ENCODE data around the gene DMRTB1.

The DMRTB1 gene

GRCh38 chr1:53440633-53441032 lies 18.6 kb upstream of the DMRTB1 start:
- H2AFZ ChIP-seq (ENCODE audit: low read depth, low read length) = no peak overlapping the region
- H3K9ac ChIP-seq (ENCODE audit: low read depth, low read length) = no peak overlapping the region
- ATAC-seq (ENCODE audit: insufficient read depth, low read depth) (no peak), DNase-seq (no peak)
- TF ChIP-seq EZH2 (IDR thresholded peaks at IDR 0.05; ENCODE audit: borderline replicate concordance, low read depth, low read length, severe bottlenecking) (no peak), CTCF (IDR thresholded peaks at IDR 0.05; ENCODE audit: borderline replicate concordance, extremely low read depth, low read length, poor library complexity, severe bottlenecking) (no peak)
- no peak overlapping the region for H3K4me2 ChIP-seq (ENCODE audit: insufficient read depth, low read length)
- H3K4me3 ChIP-seq (ENCODE audit: low read depth in 1 of 2, low read length in 2 of 2) = no peak overlapping the region
- H3K36me3 ChIP-seq (ENCODE audit: insufficient read depth, low read length) = no peaks in the 10 kb centered on the region
- no peak overlapping the region for H3K27ac ChIP-seq (ENCODE audit: low read length)
- H3K27me3 ChIP-seq (ENCODE audit: insufficient read depth, low read length, poor library complexity) = peaks cover 4% of the 10 kb centered on the region
- H3K9me3 ChIP-seq (ENCODE audit: insufficient read depth, low read length, severe bottlenecking) = no peaks in the 10 kb centered on the region
- H3K79me2 ChIP-seq (ENCODE audit: insufficient read depth, low read length) = no peaks in the 10 kb centered on the region
- no peaks in the 10 kb centered on the region for H3K4me1 ChIP-seq (ENCODE audit: insufficient read depth, low read length)
- H4K20me1 ChIP-seq (ENCODE audit: insufficient read depth, low read length) = no peaks in the 10 kb centered on the region

DNA sequence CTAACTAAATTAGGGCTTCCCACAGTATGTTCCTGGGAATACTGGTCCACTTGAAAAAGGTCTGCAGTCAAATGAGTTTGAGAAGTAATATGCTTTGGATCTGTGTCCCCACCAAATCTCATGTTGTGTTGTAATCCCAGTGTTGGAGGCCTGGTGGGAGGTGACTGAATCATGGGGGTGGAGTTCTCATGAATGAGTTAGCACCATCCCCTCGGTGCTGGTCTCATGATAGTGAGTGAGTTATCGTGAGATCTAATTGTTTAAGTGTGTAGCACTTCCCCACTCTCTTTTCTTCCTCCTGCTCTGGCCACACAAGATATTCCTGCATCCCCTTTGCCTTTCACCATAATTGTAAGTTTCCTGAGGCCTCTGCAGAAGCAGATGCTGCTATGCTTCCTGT lies 16.9 kb upstream of the DMRTB1 start:
- ATAC-seq (ENCODE audit: insufficient read depth, low read depth) (no peak), DNase-seq (no peak)
- Histone ChIP-seq H3K27ac (ENCODE audit: low read length) (no peak overlapping the region), H3K79me2 (ENCODE audit: insufficient read depth, low read length) (no peaks in the 10 kb centered on the region), H2AFZ (ENCODE audit: low read depth, low read length) (no peak overlapping the region), H3K27me3 (ENCODE audit: insufficient read depth, low read length, poor library complexity) (peaks cover 3% of the 10 kb centered on the region), H3K4me1 (ENCODE audit: insufficient read depth, low read length) (no peaks in the 10 kb centered on the region), H4K20me1 (ENCODE audit: insufficient read depth, low read length) (no peaks in the 10 kb centered on the region), H3K36me3 (ENCODE audit: insufficient read depth, low read length) (no peaks in the 10 kb centered on the region), H3K4me2 (ENCODE audit: insufficient read depth, low read length) (no peak overlapping the region), H3K9ac (ENCODE audit: low read depth, low read length) (no peak overlapping the region), H3K9me3 (ENCODE audit: insufficient read depth, low read length, severe bottlenecking) (no peaks in the 10 kb centered on the region), H3K4me3 (ENCODE audit: low read depth in 1 of 2, low read length in 2 of 2) (no peak overlapping the region)
- TF ChIP-seq EZH2 (IDR thresholded peaks at IDR 0.05; ENCODE audit: borderline replicate concordance, low read depth, low read length, severe bottlenecking) (no peak), CTCF (IDR thresholded peaks at IDR 0.05; ENCODE audit: borderline replicate concordance, extremely low read depth, low read length, poor library complexity, severe bottlenecking) (no peak)

DNA sequence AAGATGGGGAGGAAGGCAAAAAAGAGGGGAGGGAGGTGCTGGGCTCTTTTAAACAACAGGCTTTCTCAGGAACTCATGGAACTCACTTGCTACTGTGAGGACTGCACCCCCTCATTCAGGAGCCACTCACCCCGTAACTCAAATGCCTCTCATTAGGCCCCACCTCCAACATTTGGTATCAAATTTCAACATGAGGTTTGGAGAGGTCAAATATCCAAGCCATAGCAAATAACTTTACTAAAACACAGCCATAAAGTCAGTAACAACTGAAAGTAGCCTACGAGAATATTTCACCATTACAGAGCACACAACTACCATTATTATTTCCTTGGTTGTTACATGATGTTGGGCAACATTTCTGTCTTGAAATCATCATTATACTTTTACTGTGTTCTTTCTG lies 13.1 kb upstream of the DMRTB1 start:
- Histone ChIP-seq H3K79me2 (ENCODE audit: insufficient read depth, low read length) (no peaks in the 10 kb centered on the region), H3K9ac (ENCODE audit: low read depth, low read length) (no peak overlapping the region)
- ATAC-seq (ENCODE audit: insufficient read depth, low read depth) = no peak

More for the DNA sequence above, 13.1 kb upstream of the DMRTB1 start:
- Histone ChIP-seq H3K9me3 (ENCODE audit: insufficient read depth, low read length, severe bottlenecking) (no peaks in the 10 kb centered on the region), H3K36me3 (ENCODE audit: insufficient read depth, low read length) (no peaks in the 10 kb centered on the region), H3K4me3 (ENCODE audit: low read depth in 1 of 2, low read length in 2 of 2) (no peak overlapping the region), H2AFZ (ENCODE audit: low read depth, low read length) (no peak overlapping the region), H4K20me1 (ENCODE audit: insufficient read depth, low read length) (no peaks in the 10 kb centered on the region), H3K27me3 (ENCODE audit: insufficient read depth, low read length, poor library complexity) (peaks cover 6% of the 10 kb centered on the region), H3K27ac (ENCODE audit: low read length) (no peak overlapping the region), H3K4me1 (ENCODE audit: insufficient read depth, low read length) (no peaks in the 10 kb centered on the region), H3K4me2 (ENCODE audit: insufficient read depth, low read length) (no peak overlapping the region)
- TF ChIP-seq CTCF (IDR thresholded peaks at IDR 0.05; ENCODE audit: borderline replicate concordance, extremely low read depth, low read length, poor library complexity, severe bottlenecking) = no peak
- no peak for TF ChIP-seq EZH2 (IDR thresholded peaks at IDR 0.05; ENCODE audit: borderline replicate concordance, low read depth, low read length, severe bottlenecking)
- no peak for DNase-seq

Measured in DND-41 (cell line).